AG04450 (cell line): Measurements from ENCODE around the gene PMFBP1. TPM values are rescaled to one million over a fixed set of nuclear protein-coding genes. Genes with fewer than 3 reads are reported as not detected.

ENCODE experiments used
- CTCF ChIA-PET: fragments of 300-600, 350-600 bp; formaldehyde crosslinking; extraction: SDS; loops from one replicate; lab custom pipeline; 2022; ENCODE audit warnings: antibody characterized with exemption, inconsistent platforms; lab: Charles Lee
- POLR2A ChIA-PET: fragments of 350-600 bp; formaldehyde crosslinking; extraction: SDS; loops from one replicate; lab custom pipeline; 2021; ENCODE audit warnings: antibody characterized with exemption, inconsistent platforms; lab: Yijun Ruan, JAX
- DNase-seq: peaks from one replicate; pipeline ENCODE4 v3.0.0-alpha.2; 2011; ENCODE audit warnings: low read depth, low spot score
- H3K27ac ChIP-seq: one replicate; pipeline ENCODE4 v1.5.1; 2012; ENCODE audit warnings: low read depth, low read length, control low read depth
- H3K27me3 ChIP-seq: one replicate; pipeline ENCODE4 v1.6.0; 2012; ENCODE audit warnings: low read length; ENCODE audit not compliant: control insufficient read depth, insufficient read depth
- H3K4me3 ChIP-seq: 2 replicates; pipeline ENCODE4 v1.5.1; 2011; ENCODE audit warnings: mild to moderate bottlenecking, low read depth, low read length, control low read depth
- H3K9me3 ChIP-seq: 2 replicates; pipeline ENCODE4 v1.5.1; 2012; ENCODE audit warnings: low read length; ENCODE audit not compliant: control insufficient read depth, insufficient read depth
- CTCF ChIP-seq: IDR thresholded peaks from 2 replicates; pipeline ENCODE4 v1.5.1; 2011; ENCODE audit warnings: low read depth, low read length, control low read depth, inconsistent platforms
- polyA plus RNA-seq: library from polyadenylated mRNA; depleted of rRNA; stranded (reverse); fragments of >200 nt; gene quantifications from 2 replicates; pipeline ENCODE4 v1.2.3, GENCODE V29; 2011

PMFBP1 gene
- polyA plus RNA-seq, 1 experiment, result not detected

DNA sequence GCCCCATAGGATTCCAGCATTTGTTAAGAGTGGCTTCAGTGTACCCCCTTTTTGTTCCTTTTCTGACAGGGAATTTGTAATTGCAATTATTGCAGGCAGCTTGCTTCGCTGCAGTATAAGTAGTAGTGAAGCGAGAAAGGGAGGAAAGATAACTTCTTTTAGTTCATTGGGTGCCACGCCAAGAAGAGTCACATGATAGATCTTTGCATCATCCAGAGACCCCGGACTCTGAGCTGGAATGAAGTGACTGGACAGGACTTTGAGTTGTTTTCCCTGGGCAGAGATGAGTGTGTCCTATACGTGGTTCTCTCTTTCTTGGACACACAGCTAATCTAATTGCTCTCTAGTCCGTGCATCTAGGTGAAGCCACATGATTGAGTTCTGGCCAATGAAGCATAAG, 44.8 kb upstream of the PMFBP1 start:
- H3K27me3 ChIP-seq, result peaks cover 4% of the 10 kb centered on the region
- TF ChIP-seq CTCF, result no peak
- no peak overlapping the region for H3K4me3 ChIP-seq
- no peak for DNase-seq
- POLR2A ChIA-PET, result no interaction called here
- CTCF ChIA-PET, result no interaction called here
- no peak overlapping the region for H3K27ac ChIP-seq
- no peaks in the 10 kb centered on the region for H3K9me3 ChIP-seq

DNA sequence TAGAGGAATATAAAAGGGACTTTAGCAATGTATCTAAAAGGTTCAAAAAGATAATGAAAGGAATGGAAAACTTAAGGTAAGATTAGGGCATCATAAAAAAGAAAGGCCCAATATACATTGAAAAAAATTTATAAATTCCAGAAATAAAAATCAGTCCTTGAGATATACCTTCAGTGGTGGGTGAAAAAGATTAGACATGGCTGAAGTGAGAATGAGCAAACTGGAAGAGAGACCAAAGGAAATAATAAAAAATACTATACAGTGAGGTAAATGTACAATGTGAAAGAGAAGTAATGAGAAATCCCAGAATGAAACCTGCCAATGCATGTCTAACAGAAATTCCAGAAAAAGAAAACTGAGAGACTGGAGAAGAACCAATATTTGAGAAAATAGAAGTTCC, 42.9 kb upstream of the PMFBP1 start:
- ChIA-PET POLR2A (no interaction called here), CTCF (no interaction called here)
- no peak for TF ChIP-seq CTCF
- no peaks in the 10 kb centered on the region for H3K9me3 ChIP-seq
- no peak overlapping the region for H3K27ac ChIP-seq
- DNase-seq, result no peak
- H3K27me3 ChIP-seq, result peaks cover 2% of the 10 kb centered on the region
- H3K4me3 ChIP-seq, result no peak overlapping the region

- Histone ChIP-seq H3K4me3 (no peak overlapping the region), H3K27ac (no peak overlapping the region), H3K27me3 (peaks cover 2% of the 10 kb centered on the region), H3K9me3 (no peaks in the 10 kb centered on the region)
- POLR2A ChIA-PET, result no interaction called here
- TF ChIP-seq CTCF, result no peak
- CTCF ChIA-PET, result no interaction called here
- no peak for DNase-seq
Measured at GRCh38 chr16:72211110-72211509, 39.2 kb upstream of the PMFBP1 start.

- Histone ChIP-seq H3K27me3 (peaks cover 2% of the 10 kb centered on the region), H3K9me3 (no peaks in the 10 kb centered on the region), H3K27ac (no peak overlapping the region), H3K4me3 (no peak overlapping the region)
- no peak for DNase-seq
- ChIA-PET POLR2A (no interaction called here), CTCF (no interaction called here)
- no peak for TF ChIP-seq CTCF
Measured at GRCh38 chr16:72210555-72210954, 38.6 kb upstream of the PMFBP1 start.

GRCh38 chr16:72210072-72210471, 38.1 kb upstream of the PMFBP1 start:
- H3K27ac ChIP-seq, result no peak overlapping the region
- TF ChIP-seq CTCF, result no peak
- H3K27me3 ChIP-seq, result peaks cover 2% of the 10 kb centered on the region
- ChIA-PET CTCF (no interaction called here), POLR2A (no interaction called here)
- no peak for DNase-seq
- no peak overlapping the region for H3K4me3 ChIP-seq
- no peaks in the 10 kb centered on the region for H3K9me3 ChIP-seq
